GM12873 (cell line): Measurements from ENCODE around the gene ADIPOR2.

Experiments
- CTCF ChIP-seq: IDR thresholded peaks from 2 replicates; pipeline ENCODE4 v1.5.1; 2012; ENCODE audit warnings: low read depth, mild to moderate bottlenecking, moderate library complexity, low read length, control low read depth; ENCODE audit not compliant: insufficient read depth; ENCODE audit errors: missing control alignments

The ADIPOR2 gene

GRCh38 chr12:1732914-1733313, 42.0 kb downstream of the ADIPOR2 start:
- TF ChIP-seq CTCF: no peak

DNA sequence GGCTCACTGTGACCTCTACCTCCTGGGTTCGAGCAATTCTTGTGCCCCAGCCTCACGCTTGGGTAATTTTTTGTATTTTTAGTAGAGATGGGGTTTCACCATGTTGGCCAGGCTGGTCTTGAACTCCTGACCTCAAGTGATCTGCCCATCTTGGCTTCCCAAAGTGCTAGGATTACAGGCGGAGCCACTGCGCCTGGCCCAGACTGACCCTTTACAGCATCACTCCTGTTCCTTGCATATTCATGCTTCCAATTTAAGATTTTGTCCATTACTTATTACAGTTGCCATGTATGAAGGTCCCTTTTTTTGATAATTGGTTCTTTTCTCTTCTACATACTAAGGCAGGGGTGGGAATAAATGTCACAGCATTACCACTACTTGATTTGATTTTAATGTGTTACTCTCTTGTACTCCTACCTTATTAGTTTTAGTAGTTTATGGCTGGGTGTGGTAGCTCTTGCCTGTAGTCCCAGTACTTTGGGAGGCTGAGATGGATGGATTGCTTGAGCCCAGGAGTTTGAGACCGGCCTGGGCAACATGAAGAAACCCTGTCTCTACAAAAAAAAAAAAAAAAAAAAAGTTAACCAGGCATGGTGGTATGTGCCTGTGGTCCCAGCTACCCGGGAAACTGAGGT, 46.9 kb downstream of the ADIPOR2 start:
- no peak for TF ChIP-seq CTCF

DNA sequence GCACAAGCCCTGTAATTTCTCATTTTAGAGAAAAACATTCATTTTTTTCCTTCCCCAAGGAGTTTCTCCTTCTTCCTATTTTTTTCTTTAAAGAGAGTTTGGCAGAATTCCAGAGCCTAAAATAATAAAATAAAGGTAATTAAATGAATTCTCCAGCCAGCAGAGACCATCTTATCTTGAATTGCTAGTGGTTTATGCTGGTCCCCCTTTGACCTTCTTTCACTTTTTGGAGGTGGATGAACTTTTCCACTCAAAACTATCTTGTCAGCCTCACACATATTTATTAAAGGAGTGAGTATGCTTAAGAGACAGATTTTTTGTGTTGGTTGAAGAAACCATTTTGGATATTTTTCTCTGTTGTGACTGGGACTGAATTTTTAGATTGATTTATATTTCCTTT, 47.6 kb downstream of the ADIPOR2 start:
- no peak for TF ChIP-seq CTCF

- TF ChIP-seq CTCF: no peak
Observed at GRCh38 chr12:1739368-1739767, 48.5 kb downstream of the ADIPOR2 start.

DNA sequence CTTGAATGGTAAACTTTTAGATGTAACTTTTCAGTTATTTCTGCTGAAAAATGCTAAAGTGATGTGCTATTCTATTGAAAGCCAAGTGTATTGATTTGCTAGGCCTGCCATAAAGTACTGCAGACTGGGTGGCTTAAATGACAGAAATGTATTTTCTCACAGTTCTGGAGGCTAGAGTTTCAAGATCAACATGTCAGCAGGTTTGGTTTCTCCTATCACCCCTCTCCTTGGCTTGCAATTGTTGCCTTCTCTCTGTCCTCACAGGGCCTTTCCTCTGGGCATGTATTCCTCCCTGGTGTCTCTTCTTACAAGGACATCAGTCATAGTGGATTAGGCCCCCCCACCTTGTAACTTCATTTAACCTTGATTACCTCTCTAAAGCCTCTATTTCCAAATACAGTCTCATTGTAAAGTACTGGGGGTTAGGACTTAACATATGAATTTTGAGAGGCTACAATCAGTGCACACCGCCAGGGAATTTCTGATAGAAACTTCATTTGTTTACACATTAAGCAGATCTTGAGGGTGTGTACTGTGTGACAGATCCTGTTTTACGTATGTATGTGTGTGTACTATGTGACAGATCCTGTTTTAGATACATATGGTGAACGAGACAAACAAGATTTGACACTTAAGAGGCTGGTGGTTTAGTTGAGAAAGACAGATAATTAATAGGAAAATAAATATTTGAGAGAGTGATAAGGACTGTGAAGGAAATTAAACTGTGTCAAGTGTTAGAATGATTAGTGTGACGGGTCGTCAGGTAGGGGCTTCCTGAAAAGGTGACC, 49.5 kb downstream of the ADIPOR2 start:
- no peak for TF ChIP-seq CTCF

DNA sequence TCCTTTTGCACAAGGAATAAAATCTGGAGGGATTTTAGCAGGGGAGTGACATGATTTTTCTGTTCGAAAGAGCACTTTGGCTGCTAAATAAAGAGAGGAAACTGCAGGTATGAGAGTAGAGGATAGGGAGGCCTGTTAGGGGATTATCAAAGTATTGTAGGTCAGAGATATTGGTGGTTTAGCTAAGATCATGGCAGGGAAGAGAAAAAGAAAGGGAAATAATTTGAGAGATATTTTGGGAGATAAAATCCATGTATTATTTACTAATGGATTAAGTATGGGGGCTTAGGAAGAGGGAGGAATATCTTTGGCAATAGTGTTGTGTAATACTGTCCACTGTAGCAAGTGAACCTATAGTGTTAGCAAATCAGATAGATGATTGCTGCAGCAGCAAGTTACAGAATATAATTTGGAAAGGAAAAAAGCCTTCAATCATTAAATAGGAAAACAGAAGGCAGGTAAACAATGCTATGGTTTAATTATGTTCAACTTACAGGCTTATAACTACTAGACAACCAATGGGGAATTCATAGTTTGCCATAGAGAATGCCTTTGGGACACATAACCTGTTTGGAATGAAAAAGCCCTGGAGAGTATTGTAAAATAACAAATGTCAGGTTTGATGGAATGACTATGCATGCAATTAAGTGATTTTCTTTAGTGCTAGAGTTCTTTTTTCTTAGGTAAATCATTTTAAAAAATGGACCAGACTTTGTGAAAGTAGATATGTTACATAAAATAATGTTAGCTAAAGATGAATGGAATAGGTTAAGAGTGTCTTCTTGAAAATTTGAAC, 50.5 kb downstream of the ADIPOR2 start:
- no peak for TF ChIP-seq CTCF

DNA sequence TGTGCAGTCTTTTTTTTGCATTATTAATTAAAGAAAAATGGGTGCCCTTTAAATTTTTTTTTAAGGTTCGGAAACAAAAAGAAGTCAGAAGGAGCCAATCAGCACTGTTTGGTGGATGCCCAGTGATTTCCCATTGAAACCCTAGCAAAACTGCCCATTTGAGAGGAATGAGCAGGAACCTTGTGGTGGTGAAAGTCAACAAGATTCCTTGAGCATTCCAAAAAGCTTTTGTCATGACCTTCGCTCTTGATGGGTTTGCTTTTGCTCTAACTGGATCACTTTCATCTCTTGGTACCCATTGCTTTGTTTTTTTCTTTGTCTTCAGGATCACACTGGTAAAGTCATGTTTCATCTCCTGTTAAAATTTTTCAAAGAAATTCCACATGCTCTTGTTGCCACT, 54.1 kb downstream of the ADIPOR2 start:
- no peak for TF ChIP-seq CTCF
